ENCODE measurements around the gene SP5.

DNA sequence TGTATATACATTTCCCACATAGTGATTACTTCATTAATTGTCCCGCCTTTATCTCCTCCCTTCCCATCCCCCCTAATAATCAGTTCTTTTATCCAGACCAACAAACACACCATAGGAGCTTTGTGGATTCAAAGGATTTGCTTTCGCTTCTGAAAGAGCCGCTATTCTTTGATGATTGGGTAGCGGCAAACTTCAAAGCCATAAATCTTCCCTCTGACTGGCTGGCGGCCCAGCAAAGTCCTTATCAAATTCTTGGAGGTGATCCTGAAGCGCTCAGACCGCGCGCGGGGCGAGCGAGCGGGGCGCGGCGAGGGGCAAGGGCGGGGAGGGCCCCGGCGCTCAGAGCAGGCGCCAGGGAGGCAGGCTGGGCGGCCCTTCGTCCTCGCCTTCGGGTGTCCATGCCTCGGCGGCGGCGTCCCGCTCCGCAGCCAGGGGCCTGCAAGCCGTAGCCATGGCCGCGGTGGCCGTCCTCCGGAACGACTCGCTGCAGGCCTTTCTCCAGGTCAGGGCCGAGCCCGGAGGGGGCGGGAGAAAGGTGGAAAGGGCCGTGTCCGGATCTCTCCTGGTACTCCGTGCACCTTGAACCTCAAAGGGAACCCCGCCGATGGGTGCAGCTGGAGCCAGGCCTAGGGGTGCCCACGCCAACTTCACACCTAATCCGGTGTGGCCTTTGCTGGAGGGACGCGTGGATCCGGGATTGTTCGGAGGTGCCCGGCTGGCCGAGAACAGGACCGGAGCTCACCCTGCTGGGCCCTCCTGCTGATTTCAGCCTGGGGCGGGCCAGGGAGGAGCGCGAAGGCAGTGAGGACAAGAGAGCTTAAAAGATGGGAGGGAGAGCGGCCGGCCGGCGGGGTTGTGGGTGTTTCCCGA is at the start of gene SP5:
- TF ChIP-seq EP300 (IDR thresholded peaks at IDR 0.05) = no peak
- TF ChIP-seq POLR2A (IDR thresholded peaks at IDR 0.05) = no peak
- TF ChIP-seq, protein P1, sequence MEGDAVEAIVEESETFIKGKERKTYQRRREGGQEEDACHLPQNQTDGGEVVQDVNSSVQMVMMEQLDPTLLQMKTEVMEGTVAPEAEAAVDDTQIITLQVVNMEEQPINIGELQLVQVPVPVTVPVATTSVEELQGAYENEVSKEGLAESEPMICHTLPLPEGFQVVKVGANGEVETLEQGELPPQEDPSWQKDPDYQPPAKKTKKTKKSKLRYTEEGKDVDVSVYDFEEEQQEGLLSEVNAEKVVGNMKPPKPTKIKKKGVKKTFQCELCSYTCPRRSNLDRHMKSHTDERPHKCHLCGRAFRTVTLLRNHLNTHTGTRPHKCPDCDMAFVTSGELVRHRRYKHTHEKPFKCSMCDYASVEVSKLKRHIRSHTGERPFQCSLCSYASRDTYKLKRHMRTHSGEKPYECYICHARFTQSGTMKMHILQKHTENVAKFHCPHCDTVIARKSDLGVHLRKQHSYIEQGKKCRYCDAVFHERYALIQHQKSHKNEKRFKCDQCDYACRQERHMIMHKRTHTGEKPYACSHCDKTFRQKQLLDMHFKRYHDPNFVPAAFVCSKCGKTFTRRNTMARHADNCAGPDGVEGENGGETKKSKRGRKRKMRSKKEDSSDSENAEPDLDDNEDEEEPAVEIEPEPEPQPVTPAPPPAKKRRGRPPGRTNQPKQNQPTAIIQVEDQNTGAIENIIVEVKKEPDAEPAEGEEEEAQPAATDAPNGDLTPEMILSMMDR (IDR thresholded peaks at IDR 0.05) = no peak
